GM11168 (cell line): ENCODE data around the gene TMEM108.

Experiments used
- in situ Hi-C: fragments of 300-500 bp; cut with MboI; formaldehyde crosslinking; loops from one replicate; pipeline ENCODE4 v1.12.0; 2022; ENCODE audit warnings: low sequenced_read_pairs; ENCODE audit not compliant: unreplicated experiment

The TMEM108 gene

GRCh38 chr3:133429063-133429462 is 390.9 kb downstream of the TMEM108 start:
- in situ Hi-C loops, result no loop called here

GRCh38 chr3:133439563-133439962 is 401.4 kb downstream of the TMEM108 start:
- in situ Hi-C loops, result no loop called here

- in situ Hi-C loops, result no loop called here
Measured at GRCh38 chr3:133440652-133441051, 402.5 kb downstream of the TMEM108 start.

GRCh38 chr3:133441867-133442270 is 403.7 kb downstream of the TMEM108 start:
- in situ Hi-C loops, result no loop called here

- in situ Hi-C loops, result no loop called here
Measured at GRCh38 chr3:133442518-133442917, 404.3 kb downstream of the TMEM108 start.

GRCh38 chr3:133443649-133444422 is 405.6 kb downstream of the TMEM108 start:
- in situ Hi-C loops, result no loop called here

GRCh38 chr3:133444423-133444774 is 406.2 kb downstream of the TMEM108 start:
- in situ Hi-C loops, result no loop called here

- in situ Hi-C loops, result no loop called here
Measured at GRCh38 chr3:133445108-133445507, 406.9 kb downstream of the TMEM108 start.
